Right ventricle myocardium inferior (tissue), 1 donor: Measurements from ENCODE around the gene PITPNM2. TPM values are rescaled to one million over a fixed set of nuclear protein-coding genes. Genes with fewer than 3 reads are reported as not detected.

Source experiments
- ATAC-seq: fragments of 200-7000 bp; cut with Tn5 transposase; one replicate; pipeline ENCODE4 v1.9.1; 2020; ENCODE audit warnings: mild to moderate bottlenecking, moderate library complexity
- DNase-seq: peaks from one replicate; pipeline ENCODE4 v3.0.0; 2021; ENCODE audit errors: missing footprints
- intact Hi-C: fragments of 100-400 bp; cut with DNase I; formaldehyde crosslinking; loops from one replicate; pipeline ENCODE4 v1.11.0; 2022
- total RNA-seq: library from RNA; stranded (reverse); fragmentation: NEBNext Ultra II Directional; extraction: Animal tissue kit (Norgen Biotek cat#: 25700); gene quantifications from one replicate; pipeline ENCODE4 v1.2.1, GENCODE V29; 2021
- donor health status: DM: no; HTN: yes; CAD: no; lungs with severe emphysema.

The PITPNM2 gene
- total RNA-seq, 1 donor from 2014 or later: 19.6 TPM

- no peak for DNase-seq
- intact Hi-C loops: no loop called here
- ATAC-seq: no peak
Observed at GRCh38 chr12:123129621-123130020, 21.3 kb downstream of the PITPNM2 start.

GRCh38 chr12:123127182-123127495, 23.8 kb downstream of the PITPNM2 start:
- no peak for DNase-seq
- intact Hi-C loops: no loop called here
- ATAC-seq: no peak

GRCh38 chr12:123126294-123127181, 24.4 kb downstream of the PITPNM2 start:
- DNase-seq: no peak
- intact Hi-C loops: no loop called here
- ATAC-seq: peak; percentile 71

- ATAC-seq: no peak
- intact Hi-C loops: no loop called here
- DNase-seq: no peak
Observed at GRCh38 chr12:123122626-123123025, 28.3 kb downstream of the PITPNM2 start.

GRCh38 chr12:123121670-123122069, 29.2 kb downstream of the PITPNM2 start:
- DNase-seq: no peak
- intact Hi-C loops: no loop called here
- ATAC-seq: no peak

- intact Hi-C loops: no loop called here
- ATAC-seq (peak; percentile 68), DNase-seq (no peak)
Observed at GRCh38 chr12:123120452-123121166, 30.3 kb downstream of the PITPNM2 start.

GRCh38 chr12:123119808-123120207, 31.1 kb downstream of the PITPNM2 start:
- intact Hi-C loops: no loop called here
- DNase-seq (no peak), ATAC-seq (no peak)

GRCh38 chr12:123118497-123118896, 32.4 kb downstream of the PITPNM2 start:
- DNase-seq (no peak), ATAC-seq (no peak)
- intact Hi-C loops: no loop called here

GRCh38 chr12:123115409-123116121, 35.3 kb downstream of the PITPNM2 start:
- DNase-seq: no peak
- ATAC-seq: peak; percentile 93
- intact Hi-C loops: no loop called here

GRCh38 chr12:123114304-123115083, 36.4 kb downstream of the PITPNM2 start:
- no peak for ATAC-seq
- DNase-seq: no peak
- intact Hi-C loops: no loop called here

GRCh38 chr12:123113026-123113425, 37.9 kb downstream of the PITPNM2 start:
- DNase-seq (no peak), ATAC-seq (no peak)
- intact Hi-C loops: no loop called here

GRCh38 chr12:123111498-123112165, 39.3 kb downstream of the PITPNM2 start:
- intact Hi-C loops: no loop called here
- ATAC-seq (no peak), DNase-seq (no peak)

GRCh38 chr12:123109319-123109772, 41.5 kb downstream of the PITPNM2 start:
- DNase-seq (no peak), ATAC-seq (peak; percentile 38)
- intact Hi-C loops: loop anchor here (5.0 kb wide), 1 partner anchor 38 kb away; no protein-coding TSS in a partner anchor

GRCh38 chr12:123108682-123109066, 42.2 kb downstream of the PITPNM2 start:
- DNase-seq (no peak), ATAC-seq (no peak)
- intact Hi-C loops: loop anchor here (5.0 kb wide), 1 partner anchor 39 kb away; no protein-coding TSS in a partner anchor

GRCh38 chr12:123107926-123108681, 42.8 kb downstream of the PITPNM2 start:
- intact Hi-C loops: loop anchor here (5.0 kb wide), 1 partner anchor 39 kb away; no protein-coding TSS in a partner anchor
- no peak for DNase-seq
- peak; percentile 51 for ATAC-seq

- intact Hi-C loops: loop anchor here (5.0 kb wide), 1 partner anchor 41 kb away; no protein-coding TSS in a partner anchor
- DNase-seq (peak; percentile 75), ATAC-seq (peak; percentile 39)
Observed at GRCh38 chr12:123106640-123107359, 44.1 kb downstream of the PITPNM2 start.
